GM19452 (cell line): ENCODE results near the gene SLC22A4.

ENCODE experiments used
- ATAC-seq: cut with Tn5 transposase; IDR thresholded peaks from one replicate; pipeline ENCODE4 v1.9.1; 2021; ENCODE audit not compliant: unreplicated experiment

The SLC22A4 gene

DNA sequence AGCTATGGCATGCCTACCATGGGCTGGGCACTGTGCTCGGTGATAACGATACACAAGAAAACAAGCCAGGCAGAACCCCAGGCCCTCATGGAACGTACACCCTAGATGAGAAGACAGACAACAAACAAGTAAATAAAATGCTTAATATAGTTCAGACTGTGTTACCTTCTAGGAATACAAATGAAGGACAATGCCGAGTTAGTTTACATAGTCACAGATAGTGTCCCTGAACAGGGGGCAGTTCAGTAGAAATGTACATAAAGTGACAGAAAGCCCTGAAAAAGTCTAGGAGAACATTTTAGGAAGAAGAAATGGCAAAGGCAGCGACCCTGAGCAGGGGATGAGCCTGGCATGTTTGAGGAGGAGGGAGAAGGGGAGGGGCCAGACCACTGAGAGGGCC, 97.1 kb downstream of the SLC22A4 start:
- ATAC-seq, result no peak

DNA sequence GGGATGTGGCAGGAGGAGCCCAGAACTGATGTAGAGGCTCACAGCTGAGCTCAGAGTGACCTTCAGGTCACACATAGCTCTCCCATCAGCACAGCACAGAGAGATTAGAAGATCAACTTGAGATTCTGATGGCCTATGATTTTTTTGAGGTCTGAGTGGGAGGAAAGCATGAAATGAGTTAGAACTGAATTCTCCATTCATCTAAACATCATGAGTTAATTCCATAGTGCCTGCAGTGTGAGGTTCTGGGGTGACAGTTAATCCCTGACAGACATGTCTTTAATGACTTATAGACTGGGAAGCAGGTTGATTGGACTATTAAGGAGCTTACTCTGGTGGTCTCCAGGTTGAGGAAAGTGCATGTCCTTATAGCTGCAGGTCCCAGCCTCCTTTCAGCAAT, 97.7 kb downstream of the SLC22A4 start:
- no peak for ATAC-seq

DNA sequence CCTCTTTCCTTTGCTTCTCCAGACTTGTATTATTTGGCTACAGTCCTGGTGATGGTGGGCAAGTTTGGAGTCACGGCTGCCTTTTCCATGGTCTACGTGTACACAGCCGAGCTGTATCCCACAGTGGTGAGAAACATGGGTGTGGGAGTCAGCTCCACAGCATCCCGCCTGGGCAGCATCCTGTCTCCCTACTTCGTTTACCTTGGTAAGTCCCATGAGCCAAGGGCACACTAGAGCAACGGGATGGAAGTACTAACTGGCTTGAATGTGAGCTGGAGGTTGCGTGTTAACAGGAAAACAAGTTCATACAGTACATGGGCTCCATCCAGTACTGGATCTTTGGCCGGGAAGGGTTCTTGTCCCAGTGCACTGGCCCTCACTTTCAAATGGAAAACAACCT, 98.2 kb downstream of the SLC22A4 start:
- no peak for ATAC-seq

DNA sequence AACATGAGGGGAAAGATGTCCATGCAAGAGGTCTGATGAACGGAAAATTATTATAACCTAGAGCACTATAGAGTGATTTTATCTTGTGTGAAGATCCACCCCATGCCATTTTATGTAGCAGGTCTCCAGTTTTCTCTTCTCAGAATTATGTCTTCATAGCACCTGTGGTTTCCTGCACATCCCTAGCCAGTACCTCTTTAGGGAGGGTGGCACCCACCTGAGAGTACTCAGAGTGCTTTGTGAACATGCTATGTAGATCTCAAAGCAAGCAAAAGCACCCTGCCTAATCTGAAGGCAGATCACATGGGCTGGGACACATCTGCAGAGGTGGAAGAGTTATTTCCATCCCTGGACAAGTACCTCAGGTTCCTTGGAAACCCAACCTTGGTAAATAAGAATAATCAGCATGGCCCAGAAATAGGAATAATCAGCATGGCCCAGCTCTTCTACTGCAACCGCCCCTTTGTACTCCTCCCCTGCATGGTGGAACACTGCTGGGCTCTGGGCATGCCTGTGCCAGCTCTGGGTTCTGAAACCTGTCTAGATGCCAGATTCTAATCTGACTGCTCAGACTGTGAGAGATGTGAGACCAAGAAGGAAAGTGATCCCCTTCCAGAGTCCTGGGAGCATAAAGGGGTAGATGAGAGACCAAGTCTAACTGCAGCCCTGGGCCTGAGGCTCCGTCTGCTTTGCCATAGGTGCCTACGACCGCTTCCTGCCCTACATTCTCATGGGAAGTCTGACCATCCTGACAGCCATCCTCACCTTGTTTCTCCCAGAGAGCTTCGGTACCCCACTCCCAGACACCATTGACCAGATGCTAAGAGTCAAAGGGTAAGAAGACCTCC, 99.0 kb downstream of the SLC22A4 start:
- no peak for ATAC-seq
